HepG2 (cell line): ENCODE measurements around the gene PLXNB2. TPM values are rescaled to one million over a fixed set of nuclear protein-coding genes. Genes with fewer than 3 reads are reported as not detected.
A peak's percentile ranks its signal among the peaks of the same experiment; 100 is the strongest.

ENCODE experiments used
- AFF4 ChIP-seq: sonication (generic); formaldehyde crosslinking; IDR thresholded peaks from 2 replicates; pipeline ENCODE4 v1.4.0; 2020; ENCODE audit warnings: missing genetic modification reagents
- CENPX ChIP-seq: sonication (generic); formaldehyde crosslinking; IDR thresholded peaks from 2 replicates; pipeline ENCODE4 v1.9.0; 2021; ENCODE audit warnings: mild to moderate bottlenecking, missing genetic modification reagents, moderate library complexity
- DPF2 ChIP-seq: sonication (generic); formaldehyde crosslinking; IDR thresholded peaks from 2 replicates; pipeline ENCODE4 v1.4.0; 2020; ENCODE audit warnings: mild to moderate bottlenecking, low read depth, missing genetic modification reagents, borderline replicate concordance
- DZIP1 ChIP-seq: sonication (generic); formaldehyde crosslinking; IDR thresholded peaks from 2 replicates; pipeline ENCODE4 v1.5.0; 2020; ENCODE audit warnings: mild to moderate bottlenecking, missing genetic modification reagents
- HMGA1 ChIP-seq: sonication (generic); formaldehyde crosslinking; conservative IDR thresholded peaks from 2 replicates; pipeline ENCODE4 v1.4.0; 2020; ENCODE audit warnings: missing genetic modification reagents
- KLF11 ChIP-seq: IDR thresholded peaks from 2 replicates; pipeline ENCODE4 v1.6.1; 2016; ENCODE audit warnings: missing compliant biosample characterization
- KLF15 ChIP-seq: sonication (generic); formaldehyde crosslinking; IDR thresholded peaks from 2 replicates; pipeline ENCODE4 v1.8.1; 2023; ENCODE audit warnings: borderline replicate concordance, mild to moderate bottlenecking, inconsistent platforms, missing genetic modification reagents, mixed read lengths
- NKX3-1 ChIP-seq: sonication (generic); formaldehyde crosslinking; IDR thresholded peaks from 2 replicates; pipeline ENCODE4 v1.5.0; 2020; ENCODE audit warnings: missing genetic modification reagents
- ONECUT2 ChIP-seq: sonication (generic); formaldehyde crosslinking; IDR thresholded peaks from 2 replicates; pipeline ENCODE4 v1.4.0; 2020; ENCODE audit warnings: missing genetic modification reagents
- PATZ1 ChIP-seq: sonication (generic); formaldehyde crosslinking; IDR thresholded peaks from 2 replicates; pipeline ENCODE4 v1.4.0; 2020; ENCODE audit warnings: missing genetic modification reagents
- RAD21 ChIP-seq: fragments of 450-650 bp; formaldehyde crosslinking; IDR thresholded peaks from 2 replicates; pipeline ENCODE4 v1.5.0; 2020; ENCODE audit warnings: mild to moderate bottlenecking
- RFXAP ChIP-seq: sonication (generic); formaldehyde crosslinking; IDR thresholded peaks from 2 replicates; pipeline ENCODE4 v1.4.0; 2020; ENCODE audit warnings: missing genetic modification reagents, borderline replicate concordance
- TEAD2 ChIP-seq: sonication (generic); formaldehyde crosslinking; IDR thresholded peaks from 2 replicates; pipeline ENCODE4 v1.9.0; 2021; ENCODE audit warnings: missing genetic modification reagents
- ZNF121 ChIP-seq: sonication (generic); formaldehyde crosslinking; IDR thresholded peaks from 2 replicates; pipeline ENCODE4 v1.5.0; 2020; ENCODE audit warnings: mild to moderate bottlenecking, missing genetic modification reagents
- ZNF280B ChIP-seq: sonication (generic); formaldehyde crosslinking; IDR thresholded peaks from 2 replicates; pipeline ENCODE4 v1.5.0; 2020; ENCODE audit warnings: missing genetic modification reagents, mild to moderate bottlenecking, borderline replicate concordance
- ZNF430 ChIP-seq: sonication (generic); formaldehyde crosslinking; IDR thresholded peaks from 2 replicates; pipeline ENCODE4 v1.9.0; 2021; ENCODE audit warnings: mild to moderate bottlenecking, missing genetic modification reagents
- ZNF513 ChIP-seq: sonication (generic); formaldehyde crosslinking; conservative IDR thresholded peaks from 2 replicates; pipeline ENCODE4 v1.5.0; 2020; ENCODE audit warnings: missing genetic modification reagents
- polyA plus RNA-seq, 8 experiments: library from polyadenylated mRNA; depleted of rRNA in 3 of 8; stranded (reverse) in 7 of 8; unstranded in 1 of 8; fragments of >200 nt; fragmentation: Illumina TruSeq in 4 of 8; extraction: Trizol in 4 of 8; gene quantifications; 2 replicates each; pipeline versions ENCODE4 v1.2.1 to v1.2.3, GENCODE V29; 2011 to 2016; ENCODE audit warnings: low read depth in 4 of 8, missing spikeins in 1 of 8, mixed read lengths in 1 of 8; ENCODE audit not compliant: insufficient read depth in 1 of 8
- total RNA-seq, 5 experiments: library from RNA; depleted of rRNA; stranded (reverse); fragments of >200 nt; fragmentation: Illumina TruSeq; extraction: Trizol; gene quantifications; 2 replicates each; pipeline ENCODE4 v1.2.3, GENCODE V29; 2016; ENCODE audit warnings: low read depth in 1 of 5

The PLXNB2 gene
- total and polyA plus RNA-seq, 2 of the 13 experiments (the other 11 are each of a cell fraction or from before 2014, with no cell fraction given), result 32.6 to 68.9 TPM

GRCh38 chr22:50306753-50307749 lies at the start of gene PLXNB2 (continued):
- TF ChIP-seq ZNF280B (CRISPR knock-in tag) (no peak), ZNF121 (CRISPR knock-in tag) (no peak), HMGA1 (CRISPR knock-in tag) (no peak), RFXAP (no peak), KLF15 (CRISPR knock-in tag) (no peak), NKX3-1 (CRISPR knock-in tag) (no peak), TEAD2 (CRISPR knock-in tag) (no peak), PATZ1 (CRISPR knock-in tag) (peak; percentile 52), AFF4 (CRISPR knock-in tag) (no peak), ZNF513 (CRISPR knock-in tag) (no peak), RAD21 (no peak), ONECUT2 (no peak), DZIP1 (CRISPR knock-in tag) (no peak), ZNF430 (CRISPR knock-in tag) (no peak), CENPX (CRISPR knock-in tag) (no peak), DPF2 (CRISPR knock-in tag) (no peak), KLF11 (CRISPR knock-in tag) (no peak)
